ENCODE data around the gene ANXA8L1. TPM values are rescaled to one million over a fixed set of nuclear protein-coding genes. Genes with fewer than 3 reads are reported as not detected.
"Not testable (repeated sequence)": the region's sequence is repeated elsewhere in the genome, so short reads cannot be mapped to it uniquely, and the experiment has no call there.

ANXA8L1 gene
- total RNA-seq, 3 donors from 2014 or later: 0.48 to 55.2 (median 6.6) TPM

DNA sequence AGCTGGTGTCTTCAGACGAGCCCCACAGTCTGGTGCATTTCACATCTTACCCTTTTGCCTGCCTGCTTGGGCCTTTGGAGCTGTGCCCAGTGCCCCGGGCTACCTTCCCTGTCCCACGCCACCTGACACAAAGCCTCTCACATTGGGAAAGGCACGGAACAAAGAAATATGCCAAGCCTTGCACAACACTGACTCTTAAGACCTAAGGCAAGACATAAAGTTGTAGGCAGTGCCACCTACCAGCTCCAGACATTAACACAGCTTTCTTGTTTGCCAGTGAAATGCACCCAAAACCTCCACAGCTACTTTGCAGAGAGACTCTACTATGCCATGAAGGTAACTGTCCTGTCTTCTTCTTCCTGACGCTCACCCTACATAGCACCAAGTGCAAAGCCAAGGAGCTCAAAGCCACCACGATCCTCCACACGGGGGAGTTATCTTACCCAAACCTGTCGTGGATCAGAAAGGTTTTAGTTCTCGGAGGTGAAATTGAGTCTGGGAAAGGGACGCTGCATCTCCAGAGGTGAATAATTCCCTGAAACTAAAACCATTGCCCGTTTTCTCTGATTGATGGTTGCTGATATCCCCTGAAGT is 11.8 kb downstream of the ANXA8L1 start:
- H3K36me3 ChIP-seq; intact Hi-C loops (cut with DNase I; ENCODE audit: low total_unique reads); H3K9me3 ChIP-seq; H3K27ac ChIP-seq; H3K4me1 ChIP-seq; H3K4me3 ChIP-seq; H3K27me3 ChIP-seq; DNase-seq (ENCODE audit: low spot score in 2 of 2): not testable (repeated sequence)

DNA sequence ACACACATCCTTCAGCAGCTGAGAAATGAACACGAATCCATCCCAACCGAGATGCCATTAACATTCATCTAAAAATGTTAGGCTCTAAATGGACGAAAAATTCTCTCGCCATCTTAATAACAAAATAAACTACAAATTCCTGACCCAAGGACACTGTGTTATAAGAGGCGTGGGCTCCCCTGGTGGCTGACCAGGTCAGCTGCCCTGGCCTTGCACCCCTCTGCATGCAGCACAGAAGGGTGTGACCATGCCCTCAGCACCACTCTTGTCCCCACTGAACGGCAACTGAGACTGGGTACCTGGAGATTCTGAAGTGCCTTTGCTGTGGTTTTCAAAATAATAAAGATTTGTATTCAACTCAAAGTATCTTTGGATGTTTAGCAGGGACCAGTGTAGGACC is 15.8 kb downstream of the ANXA8L1 start:
- DNase-seq (ENCODE audit: low spot score in 2 of 2); H3K4me3 ChIP-seq; intact Hi-C loops (cut with DNase I; ENCODE audit: low total_unique reads); H3K27me3 ChIP-seq; H3K9me3 ChIP-seq; H3K27ac ChIP-seq; H3K36me3 ChIP-seq; H3K4me1 ChIP-seq: not testable (repeated sequence)

DNA sequence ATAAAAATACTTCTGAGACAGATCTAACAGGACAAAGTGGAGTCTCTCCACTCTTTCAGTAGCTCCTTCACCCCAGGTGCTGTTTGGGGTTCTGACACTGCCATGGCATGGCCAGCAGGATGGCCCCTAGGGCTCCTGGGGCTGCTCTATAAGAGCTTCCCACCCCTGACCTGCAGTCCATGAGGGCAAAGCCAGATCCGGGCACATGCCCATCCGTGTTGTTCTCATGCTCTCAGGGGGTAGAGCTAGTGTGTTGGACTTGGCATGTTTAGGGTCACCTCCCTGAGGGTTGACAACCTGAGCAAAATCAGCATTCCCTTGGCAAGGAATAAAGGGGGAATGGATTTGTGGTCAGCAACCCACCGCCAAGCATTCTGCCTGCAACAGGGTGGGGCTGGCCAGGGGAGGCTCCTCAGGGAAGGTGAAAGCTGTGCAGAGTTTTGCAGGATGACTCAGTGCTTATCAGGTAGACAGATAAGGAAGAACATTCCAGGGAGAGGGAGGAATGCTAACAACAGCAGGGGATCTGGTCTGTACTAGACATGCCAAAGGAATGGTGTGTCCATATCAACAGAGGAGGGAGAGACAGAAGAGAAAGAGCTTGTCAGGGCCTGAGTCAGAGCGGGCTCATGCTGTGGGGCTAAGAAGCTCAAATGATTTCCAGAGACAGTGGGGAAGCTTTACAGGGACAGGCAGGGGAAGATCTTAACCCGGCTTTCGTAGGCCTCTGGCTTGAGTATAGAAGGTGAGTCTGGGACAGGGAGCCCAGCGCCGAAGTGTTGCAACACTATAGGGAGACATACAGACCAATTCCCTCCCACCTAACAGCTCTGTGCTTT is 21.1 kb downstream of the ANXA8L1 start:
- H3K36me3 ChIP-seq; intact Hi-C loops (cut with DNase I; ENCODE audit: low total_unique reads); H3K27ac ChIP-seq; H3K9me3 ChIP-seq; DNase-seq (ENCODE audit: low spot score in 2 of 2); H3K27me3 ChIP-seq; H3K4me3 ChIP-seq; H3K4me1 ChIP-seq: not testable (repeated sequence)

DNA sequence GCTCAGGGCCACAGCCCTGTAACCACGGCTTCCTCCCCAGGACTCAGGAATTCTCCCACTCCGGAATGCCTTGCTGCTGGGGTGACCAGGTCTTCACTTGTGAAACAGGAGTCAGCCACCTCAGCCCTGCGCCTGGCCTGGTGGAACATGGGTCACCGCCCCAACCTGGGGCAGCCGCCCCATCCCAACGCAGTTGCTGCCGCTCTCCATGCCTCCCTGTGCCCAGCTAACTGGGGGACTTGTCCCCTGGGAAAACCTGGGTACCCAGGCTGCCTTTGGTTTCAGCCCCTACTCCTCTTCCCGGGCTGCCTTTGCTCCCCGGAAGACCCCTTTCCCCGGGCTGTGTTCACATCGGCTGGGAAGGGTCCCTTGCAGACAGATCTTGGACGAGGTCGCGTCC is 22.2 kb downstream of the ANXA8L1 start:
- H3K4me1 ChIP-seq; H3K36me3 ChIP-seq; DNase-seq (ENCODE audit: low spot score in 2 of 2); intact Hi-C loops (cut with DNase I; ENCODE audit: low total_unique reads); H3K27ac ChIP-seq; H3K9me3 ChIP-seq; H3K27me3 ChIP-seq: not testable (repeated sequence)
- peak overlapping the region in 1 of 3 donors; percentile 43 for H3K4me3 ChIP-seq

GRCh38 chr10:46398212-46398886 is 22.8 kb downstream of the ANXA8L1 start:
- intact Hi-C loops (cut with DNase I; ENCODE audit: low total_unique reads); H3K27ac ChIP-seq; DNase-seq (ENCODE audit: low spot score in 2 of 2); H3K27me3 ChIP-seq; H3K4me1 ChIP-seq; H3K36me3 ChIP-seq; H3K9me3 ChIP-seq: not testable (repeated sequence)
- H3K4me3 ChIP-seq: peak overlapping the region; percentile 26 to 55 (median 43)

- H3K4me1 ChIP-seq; H3K4me3 ChIP-seq; intact Hi-C loops (cut with DNase I; ENCODE audit: low total_unique reads); H3K9me3 ChIP-seq; H3K36me3 ChIP-seq; H3K27me3 ChIP-seq; H3K27ac ChIP-seq; DNase-seq (ENCODE audit: low spot score in 2 of 2): not testable (repeated sequence)
Measured at GRCh38 chr10:46409556-46409955, 34.0 kb downstream of the ANXA8L1 start.

DNA sequence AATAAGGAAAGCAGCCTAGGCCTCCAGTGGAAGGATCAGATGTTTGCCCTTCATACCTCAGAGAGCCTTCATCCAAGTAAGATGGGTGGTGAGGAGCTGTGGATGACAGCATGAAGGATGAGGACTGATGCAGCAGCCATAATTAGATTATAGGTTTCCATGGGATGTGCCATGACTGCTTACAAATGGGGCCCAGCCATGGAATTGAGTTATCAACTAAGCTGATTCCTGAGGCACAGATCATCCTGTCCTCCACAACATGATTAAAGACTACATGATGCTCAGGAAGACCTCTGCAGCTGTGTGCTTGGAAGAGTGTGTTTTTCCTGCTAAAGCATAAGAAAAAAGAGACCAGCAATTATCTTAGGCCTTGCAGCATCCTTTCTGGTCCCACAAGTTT is 35.5 kb downstream of the ANXA8L1 start:
- intact Hi-C loops (cut with DNase I; ENCODE audit: low total_unique reads); H3K36me3 ChIP-seq; H3K4me3 ChIP-seq; H3K27ac ChIP-seq; DNase-seq (ENCODE audit: low spot score in 2 of 2); H3K4me1 ChIP-seq; H3K9me3 ChIP-seq; H3K27me3 ChIP-seq: not testable (repeated sequence)

DNA sequence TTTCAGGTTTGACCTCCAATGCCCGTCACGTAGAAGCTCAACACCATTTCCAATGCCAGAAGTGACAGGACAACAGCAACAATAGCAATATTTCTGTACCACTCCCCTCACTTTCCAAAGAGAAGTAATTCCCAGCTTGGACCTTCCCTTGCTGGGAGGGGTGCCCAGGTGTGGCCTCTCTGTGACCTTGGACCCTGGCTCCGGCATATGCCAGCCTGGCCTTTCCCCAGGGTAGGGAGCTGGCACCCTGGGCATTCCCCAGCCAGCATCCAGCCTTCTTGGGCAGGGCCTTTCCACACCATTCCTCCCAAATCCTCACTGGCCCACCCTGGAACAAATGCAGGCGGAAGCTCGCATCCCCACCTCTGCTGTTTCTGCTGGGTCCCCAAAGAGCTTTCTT is 37.1 kb downstream of the ANXA8L1 start:
- DNase-seq (ENCODE audit: low spot score in 2 of 2); intact Hi-C loops (cut with DNase I; ENCODE audit: low total_unique reads); H3K4me3 ChIP-seq; H3K27me3 ChIP-seq; H3K9me3 ChIP-seq; H3K4me1 ChIP-seq; H3K27ac ChIP-seq; H3K36me3 ChIP-seq: not testable (repeated sequence)

GRCh38 chr10:46415291-46415690 is 39.7 kb downstream of the ANXA8L1 start:
- intact Hi-C loops (cut with DNase I; ENCODE audit: low total_unique reads); H3K4me3 ChIP-seq; H3K36me3 ChIP-seq; H3K27ac ChIP-seq; H3K4me1 ChIP-seq; H3K27me3 ChIP-seq; H3K9me3 ChIP-seq; DNase-seq (ENCODE audit: low spot score in 2 of 2): not testable (repeated sequence)

- H3K4me3 ChIP-seq; DNase-seq (ENCODE audit: low spot score in 2 of 2); intact Hi-C loops (cut with DNase I; ENCODE audit: low total_unique reads); H3K9me3 ChIP-seq; H3K27ac ChIP-seq; H3K27me3 ChIP-seq; H3K36me3 ChIP-seq; H3K4me1 ChIP-seq: not testable (repeated sequence)
Measured at GRCh38 chr10:46418283-46418682, 42.7 kb downstream of the ANXA8L1 start.

- DNase-seq (ENCODE audit: low spot score in 2 of 2); intact Hi-C loops (cut with DNase I; ENCODE audit: low total_unique reads): not testable (repeated sequence)
Measured at GRCh38 chr10:46419570-46420379, 44.2 kb downstream of the ANXA8L1 start.

DNA sequence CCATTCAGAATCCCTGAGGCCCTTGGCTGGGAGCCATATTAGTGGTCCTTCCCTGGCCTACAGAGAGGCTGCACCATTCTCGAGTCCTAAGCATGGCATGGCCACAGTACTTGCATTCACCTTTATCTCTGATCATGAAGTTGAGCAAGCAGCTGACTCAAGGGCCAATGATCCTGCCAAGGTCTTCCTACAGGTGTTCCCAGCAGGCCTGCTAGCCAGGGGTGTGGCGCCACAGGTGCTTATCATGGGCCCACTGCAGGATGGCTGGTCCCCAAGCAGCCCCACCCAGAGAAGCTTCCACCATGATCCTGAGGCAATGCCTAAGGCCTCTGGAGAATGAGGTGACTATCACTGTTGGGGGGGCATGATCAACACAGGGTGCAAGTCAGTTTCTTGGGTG is 48.0 kb downstream of the ANXA8L1 start:
- H3K27ac ChIP-seq; H3K4me1 ChIP-seq; H3K4me3 ChIP-seq; H3K27me3 ChIP-seq; intact Hi-C loops (cut with DNase I; ENCODE audit: low total_unique reads); H3K36me3 ChIP-seq; H3K9me3 ChIP-seq; DNase-seq (ENCODE audit: low spot score in 2 of 2): not testable (repeated sequence)

More at GRCh38 chr10:46419570-46420379, 44.2 kb downstream of the ANXA8L1 start:
- not testable (repeated sequence) for H3K4me1 ChIP-seq, H3K36me3 ChIP-seq, H3K9me3 ChIP-seq, H3K4me3 ChIP-seq, H3K27me3 ChIP-seq, H3K27ac ChIP-seq

DNA sequence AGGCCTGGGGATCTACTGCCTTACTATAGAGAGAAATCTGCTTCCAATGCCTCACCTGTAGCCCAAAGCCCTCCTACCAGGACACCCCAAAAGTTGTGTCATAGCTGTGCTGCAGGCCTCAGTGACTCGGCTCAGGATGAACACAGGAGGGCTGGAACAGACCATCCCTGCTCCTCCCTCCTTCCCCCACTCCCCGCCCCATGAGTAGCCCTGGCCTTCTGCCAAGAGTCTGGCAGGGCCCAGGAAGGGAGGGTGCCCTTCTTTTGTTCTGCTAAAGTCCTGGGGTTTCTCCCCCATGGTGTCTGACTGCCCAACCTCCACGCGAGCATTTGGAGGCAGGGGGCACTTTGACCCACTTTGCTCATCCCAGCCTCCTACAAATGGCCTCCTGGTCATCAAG is 65.4 kb downstream of the ANXA8L1 start:
- H3K27me3 ChIP-seq; DNase-seq (ENCODE audit: low spot score in 2 of 2); intact Hi-C loops (cut with DNase I; ENCODE audit: low total_unique reads); H3K36me3 ChIP-seq; H3K4me3 ChIP-seq; H3K9me3 ChIP-seq; H3K4me1 ChIP-seq; H3K27ac ChIP-seq: not testable (repeated sequence)
